K562 (cell line): ENCODE results near the gene AKNAD1. TPM values are rescaled to one million over a fixed set of nuclear protein-coding genes. Genes with fewer than 3 reads are reported as not detected.
A peak's percentile ranks its signal among the peaks of the same experiment; 100 is the strongest.

Experiments used
- CBX1 ChIP-seq: sonication (generic); IDR thresholded peaks from 2 replicates; pipeline ENCODE4 v1.6.1; 2016; ENCODE audit warnings: antibody characterized with exemption, low read depth, mild to moderate bottlenecking
- DDX20 ChIP-seq: fragments of 450-650 bp; IDR thresholded peaks from 2 replicates; pipeline ENCODE4 v1.6.1; 2016; ENCODE audit warnings: missing genetic modification characterization, low read depth, mild to moderate bottlenecking, missing compliant biosample characterization, moderate library complexity
- GTF2E2 ChIP-seq: fragments of 200-800 bp; sonication (Bioruptor generic); IDR thresholded peaks from 2 replicates; pipeline ENCODE4 v1.6.1; 2016; ENCODE audit warnings: missing genetic modification characterization, missing compliant biosample characterization
- GTF2F1 ChIP-seq: IDR thresholded peaks from 2 replicates; pipeline ENCODE4 v1.6.1; 2011; ENCODE audit warnings: low read depth, low read length, improper control_type of control experiment
- HIVEP1 ChIP-seq: fragments of 250-450 bp; sonication (Bioruptor Pico); IDR thresholded peaks from 2 replicates; pipeline ENCODE4 v1.4.0; 2020; ENCODE audit warnings: mild to moderate bottlenecking
- ILK ChIP-seq: fragments of 450-650 bp; IDR thresholded peaks from 2 replicates; pipeline ENCODE4 v1.6.1; 2016; ENCODE audit warnings: missing genetic modification characterization, low read depth, mild to moderate bottlenecking, missing compliant biosample characterization, moderate library complexity, borderline replicate concordance
- KAT7 ChIP-seq: sonication (generic); formaldehyde crosslinking; IDR thresholded peaks from 2 replicates; pipeline ENCODE4 v1.8.0; 2022; ENCODE audit warnings: missing genetic modification reagents, mild to moderate bottlenecking, borderline replicate concordance
- MCM5 ChIP-seq: fragments of 450-650 bp; IDR thresholded peaks from 2 replicates; pipeline ENCODE4 v1.6.1; 2016; ENCODE audit warnings: low read depth
- MEIS2 ChIP-seq: fragments of 450-650 bp; IDR thresholded peaks from 2 replicates; pipeline ENCODE4 v1.6.1; 2014; ENCODE audit warnings: mild to moderate bottlenecking; ENCODE audit not compliant: partially characterized antibody
- NELFE ChIP-seq: IDR thresholded peaks from 2 replicates; pipeline ENCODE4 v1.6.1; 2011; ENCODE audit warnings: mild to moderate bottlenecking; ENCODE audit not compliant: insufficient read depth, insufficient read length
- POLR2A ChIP-seq: fragments of 450-650 bp; conservative IDR thresholded peaks from 2 replicates; pipeline ENCODE4 v1.6.1; 2016
- PTTG1 ChIP-seq: fragments of 450-650 bp; IDR thresholded peaks from 2 replicates; pipeline ENCODE4 v1.6.1; 2016; ENCODE audit warnings: low read depth, mild to moderate bottlenecking, missing genetic modification characterization, missing compliant biosample characterization
- SIX5 ChIP-seq, 2 experiments: IDR thresholded peaks; 2 replicates each; pipeline ENCODE4 v1.6.1; 2011; ENCODE audit warnings: low read length in 2 of 2, borderline replicate concordance in 1 of 2, low read depth in 1 of 2, mild to moderate bottlenecking in 1 of 2, moderate library complexity in 1 of 2; ENCODE audit not compliant: insufficient read depth in 1 of 2
- SMAD2 ChIP-seq: fragments of 150-350 bp; IDR thresholded peaks from 2 replicates; pipeline ENCODE4 v1.6.1; 2014; ENCODE audit warnings: low read depth, mild to moderate bottlenecking, low read length
- THAP12 ChIP-seq: fragments of 250-450 bp; sonication (Bioruptor Pico); IDR thresholded peaks from 2 replicates; pipeline ENCODE4 v1.9.0; 2021; ENCODE audit warnings: mild to moderate bottlenecking, inconsistent platforms
- ZNF146 ChIP-seq: IDR thresholded peaks from one replicate; pipeline ENCODE4 v1.6.1; 2018; ENCODE audit warnings: missing compliant biosample characterization; ENCODE audit not compliant: unreplicated experiment
- ZNF644 ChIP-seq: fragments of 200-800 bp; sonication (Bioruptor generic); IDR thresholded peaks from 2 replicates; pipeline ENCODE4 v1.6.1; 2016; ENCODE audit warnings: low read depth, missing genetic modification characterization, missing compliant biosample characterization
- ZNF79 ChIP-seq: fragments of 250-450 bp; sonication (Bioruptor Pico); IDR thresholded peaks from 2 replicates; pipeline ENCODE4 v1.4.0; 2020; ENCODE audit warnings: low read depth, mild to moderate bottlenecking, moderate library complexity
- polyA plus RNA-seq, 8 experiments: library from polyadenylated mRNA; depleted of rRNA in 4 of 8; stranded (reverse) in 5 of 8; unstranded in 3 of 8; fragments of >200 nt; fragmentation: Nextera tagmentation in 2 of 8; fragmentation: Illumina TruSeq in 1 of 8; extraction: Ambion mirVana in 2 of 8; extraction: Trizol in 1 of 8; gene quantifications; 2 replicates each; pipeline versions ENCODE4 v1.2.1 to v1.2.3, GENCODE V29; 2011 to 2014; ENCODE audit warnings: inconsistent platforms in 1 of 8, missing spikeins in 1 of 8
- total RNA-seq, 7 experiments: library from RNA; depleted of rRNA in 6 of 7; stranded (reverse); fragments of >200 nt in 6 of 7; fragmentation: Illumina TruSeq in 2 of 7; extraction: Trizol in 2 of 7; gene quantifications; 2 replicates each; pipeline versions ENCODE4 v1.2.1 to v1.2.3, GENCODE V29; 2011 to 2021; ENCODE audit warnings: low replicate concordance in 1 of 7
- TF ChIP-seq, protein P1 (sequence below): fragments of 450-650 bp; IDR thresholded peaks from 2 replicates; pipeline ENCODE4 v1.7.1; 2018; ENCODE audit warnings: mild to moderate bottlenecking, low read depth; ENCODE audit not compliant: partially characterized antibody
- TF ChIP-seq, protein P2 (sequence below), 2 experiments: fragments of 450-650 bp in 1 of 2; sonication (generic) in 1 of 2; formaldehyde crosslinking in 1 of 2; IDR thresholded peaks in 1 of 2; conservative IDR thresholded peaks in 1 of 2; 2 replicates each; pipeline versions ENCODE4 v1.6.1 to v1.8.1; 2016 to 2023; ENCODE audit warnings: mild to moderate bottlenecking in 2 of 2, moderate library complexity in 2 of 2, inconsistent platforms in 1 of 2, missing genetic modification reagents in 1 of 2
- TF ChIP-seq, protein P3 (sequence below): fragments of 250-450 bp; sonication (Bioruptor Pico); IDR thresholded peaks from 2 replicates; pipeline ENCODE4 v1.4.0; 2020

Gene AKNAD1
- total and polyA plus RNA-seq, 9 of the 15 experiments (the other 6 are each of a cell fraction or from before 2014, with no cell fraction given) = 0.13 to 0.30 TPM; not detected in 7

DNA sequence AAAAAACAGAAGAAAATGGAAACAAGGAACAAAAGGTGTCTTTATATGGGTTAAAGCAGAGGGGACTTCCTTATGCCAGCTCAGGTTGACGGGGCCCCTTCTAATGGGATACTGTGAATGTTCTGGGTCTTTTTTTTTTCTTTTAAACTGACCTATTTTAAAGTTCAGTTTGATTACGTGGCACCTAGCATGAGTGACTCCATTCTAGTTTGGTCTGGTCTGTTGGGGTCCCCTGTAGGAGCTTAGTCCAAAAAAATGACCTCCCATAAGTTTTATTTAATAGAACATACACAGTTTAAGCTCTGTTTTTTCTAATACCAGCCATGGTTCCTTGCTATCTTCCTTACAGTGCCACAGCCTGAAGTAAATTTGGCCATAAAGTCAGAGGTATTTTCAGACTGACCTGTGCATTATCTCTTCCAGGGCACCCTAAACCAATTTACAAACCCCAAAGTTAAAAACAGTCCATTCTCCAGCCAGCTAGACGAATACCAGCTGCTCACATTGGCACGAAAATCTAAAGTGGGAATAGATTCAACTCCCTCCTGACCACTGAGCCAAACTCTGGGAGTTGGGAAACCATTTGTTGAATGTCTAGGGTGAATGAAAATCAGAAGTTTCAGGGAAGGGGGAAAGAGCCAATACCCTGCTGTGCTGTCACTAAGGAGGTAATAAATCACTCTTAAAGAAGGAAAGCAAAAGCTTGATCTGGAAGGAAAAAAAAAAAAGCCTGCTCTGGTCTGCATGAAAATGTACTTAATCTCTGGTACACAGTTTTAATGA is 42.4 kb downstream of the AKNAD1 start (continued):
- no peak for TF ChIP-seq CBX1
- no peak for TF ChIP-seq POLR2A
- peak; percentile 77; the same call in 1 of the 2 replicates for TF ChIP-seq ZNF644 (tag)
- no peak for TF ChIP-seq NELFE
- no peak for TF ChIP-seq SMAD2
- TF ChIP-seq, protein P1, sequence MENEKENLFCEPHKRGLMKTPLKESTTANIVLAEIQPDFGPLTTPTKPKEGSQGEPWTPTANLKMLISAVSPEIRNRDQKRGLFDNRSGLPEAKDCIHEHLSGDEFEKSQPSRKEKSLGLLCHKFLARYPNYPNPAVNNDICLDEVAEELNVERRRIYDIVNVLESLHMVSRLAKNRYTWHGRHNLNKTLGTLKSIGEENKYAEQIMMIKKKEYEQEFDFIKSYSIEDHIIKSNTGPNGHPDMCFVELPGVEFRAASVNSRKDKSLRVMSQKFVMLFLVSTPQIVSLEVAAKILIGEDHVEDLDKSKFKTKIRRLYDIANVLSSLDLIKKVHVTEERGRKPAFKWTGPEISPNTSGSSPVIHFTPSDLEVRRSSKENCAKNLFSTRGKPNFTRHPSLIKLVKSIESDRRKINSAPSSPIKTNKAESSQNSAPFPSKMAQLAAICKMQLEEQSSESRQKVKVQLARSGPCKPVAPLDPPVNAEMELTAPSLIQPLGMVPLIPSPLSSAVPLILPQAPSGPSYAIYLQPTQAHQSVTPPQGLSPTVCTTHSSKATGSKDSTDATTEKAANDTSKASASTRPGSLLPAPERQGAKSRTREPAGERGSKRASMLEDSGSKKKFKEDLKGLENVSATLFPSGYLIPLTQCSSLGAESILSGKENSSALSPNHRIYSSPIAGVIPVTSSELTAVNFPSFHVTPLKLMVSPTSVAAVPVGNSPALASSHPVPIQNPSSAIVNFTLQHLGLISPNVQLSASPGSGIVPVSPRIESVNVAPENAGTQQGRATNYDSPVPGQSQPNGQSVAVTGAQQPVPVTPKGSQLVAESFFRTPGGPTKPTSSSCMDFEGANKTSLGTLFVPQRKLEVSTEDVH = no peak
- TF ChIP-seq GTF2F1 = no peak
- TF ChIP-seq PTTG1 = peak; percentile 66; the same call in 1 of the 2 replicates
- TF ChIP-seq ZNF146 (CRISPR knock-in tag) = no peak
- TF ChIP-seq ZNF79 (CRISPR knock-in tag) = no peak
- TF ChIP-seq, protein P2, sequence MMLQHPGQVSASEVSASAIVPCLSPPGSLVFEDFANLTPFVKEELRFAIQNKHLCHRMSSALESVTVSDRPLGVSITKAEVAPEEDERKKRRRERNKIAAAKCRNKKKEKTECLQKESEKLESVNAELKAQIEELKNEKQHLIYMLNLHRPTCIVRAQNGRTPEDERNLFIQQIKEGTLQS (IDR thresholded peaks at IDR 0.05) = no peak
- TF ChIP-seq, protein P2 (CRISPR knock-in tag; conservative IDR thresholded peaks at IDR 0.05) = no peak
- peak; percentile 54; the same call in 1 of the 2 replicates for TF ChIP-seq DDX20 (tag)
- TF ChIP-seq GTF2E2 (tag) = no peak
- TF ChIP-seq THAP12 (CRISPR knock-in tag) = no peak
- no peak for TF ChIP-seq HIVEP1 (CRISPR knock-in tag)
- no peak for TF ChIP-seq KAT7 (CRISPR knock-in tag)
- TF ChIP-seq ILK (tag) = 0 out of 2 replicates have a peak, but pooled peaks have one; percentile 9
- TF ChIP-seq SIX5 (IDR thresholded peaks at IDR 0.05; ENCODE audit: borderline replicate concordance in 1 of 2, insufficient read depth in 1 of 2, low read depth in 1 of 2, low read length in 2 of 2) = no peak
- TF ChIP-seq, protein P3, sequence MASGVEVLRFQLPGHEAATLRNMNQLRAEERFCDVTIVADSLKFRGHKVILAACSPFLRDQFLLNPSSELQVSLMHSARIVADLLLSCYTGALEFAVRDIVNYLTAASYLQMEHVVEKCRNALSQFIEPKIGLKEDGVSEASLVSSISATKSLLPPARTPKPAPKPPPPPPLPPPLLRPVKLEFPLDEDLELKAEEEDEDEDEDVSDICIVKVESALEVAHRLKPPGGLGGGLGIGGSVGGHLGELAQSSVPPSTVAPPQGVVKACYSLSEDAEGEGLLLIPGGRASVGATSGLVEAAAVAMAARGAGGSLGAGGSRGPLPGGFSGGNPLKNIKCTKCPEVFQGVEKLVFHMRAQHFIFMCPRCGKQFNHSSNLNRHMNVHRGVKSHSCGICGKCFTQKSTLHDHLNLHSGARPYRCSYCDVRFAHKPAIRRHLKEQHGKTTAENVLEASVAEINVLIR (CRISPR knock-in tag) = no peak
- TF ChIP-seq MCM5 = no peak
- TF ChIP-seq MEIS2 = peak; percentile 98
